PC-3 (cell line): ENCODE results near the gene ARHGAP4. TPM values are rescaled to one million over a fixed set of nuclear protein-coding genes. Genes with fewer than 3 reads are reported as not detected.

ENCODE experiments used
- ATAC-seq: fragments of 200-7000 bp; cut with Tn5 transposase; 2 replicates; pipeline ENCODE4 v1.9.1; 2020; ENCODE audit warnings: mild to moderate bottlenecking, moderate library complexity
- BruUV-seq: library from RNA; stranded (reverse); fragments of 400-500 nt; replicated peaks from 2 replicates; lab custom pipeline; 2021; lab: Mats Ljungman, UMichigan
- CTCF ChIA-PET: fragments of 300-600 bp; sonication (Branson Sonifier 250); formaldehyde crosslinking; loops from one replicate; lab custom pipeline; 2022; ENCODE audit warnings: antibody characterized with exemption; lab: Charles Lee
- POLR2A ChIA-PET: fragments of 300-600 bp; sonication (Branson Sonifier 250); formaldehyde crosslinking; loops from one replicate; lab custom pipeline; 2022; ENCODE audit warnings: antibody characterized with exemption; ENCODE audit not compliant: unreplicated experiment; lab: Charles Lee
- DNase-seq: peaks from one replicate; pipeline ENCODE4 v3.0.0-alpha.2; 2015
- H2AFZ ChIP-seq: fragments of 300-600 bp; sonication (generic); 2 replicates; pipeline ENCODE4 v1.6.0; 2016; ENCODE audit warnings: antibody characterized with exemption, low read length
- H3F3A ChIP-seq: fragments of 300-600 bp; sonication (generic); one replicate; pipeline ENCODE4 v1.6.0; 2017; ENCODE audit warnings: antibody characterized with exemption, low read length, control low read depth, mild to moderate bottlenecking; ENCODE audit not compliant: unreplicated experiment
- H3K27ac ChIP-seq: fragments of 300-600 bp; sonication (generic); 2 replicates; pipeline ENCODE4 v1.5.1; 2016; ENCODE audit warnings: mild to moderate bottlenecking, low read length
- H3K27me3 ChIP-seq: fragments of 300-600 bp; sonication (generic); 2 replicates; pipeline ENCODE4 v1.6.1; 2016; ENCODE audit warnings: low read length, mixed read lengths
- H3K36me3 ChIP-seq: fragments of 300-600 bp; sonication (generic); 2 replicates; pipeline ENCODE4 v1.6.1; 2016; ENCODE audit warnings: low read depth, mixed run types, low read length, mixed read lengths
- H3K4me1 ChIP-seq: fragments of 300-600 bp; sonication (generic); 2 replicates; pipeline ENCODE4 v1.5.1; 2016; ENCODE audit warnings: low read length; ENCODE audit not compliant: insufficient read depth
- H3K4me2 ChIP-seq: fragments of 300-600 bp; sonication (generic); 2 replicates; pipeline ENCODE4 v1.6.0; 2016; ENCODE audit warnings: low read length
- H3K4me3 ChIP-seq: fragments of 300-600 bp; sonication (generic); 2 replicates; pipeline ENCODE4 v1.5.1; 2016; ENCODE audit warnings: mild to moderate bottlenecking, low read length, mixed read lengths
- H3K79me2 ChIP-seq: fragments of 300-600 bp; sonication (generic); 2 replicates; pipeline ENCODE4 v1.6.1; 2017; ENCODE audit warnings: low read length, mixed read lengths
- H3K9ac ChIP-seq: fragments of 300-600 bp; sonication (generic); 2 replicates; pipeline ENCODE4 v1.6.0; 2016; ENCODE audit warnings: mild to moderate bottlenecking, low read length
- H3K9me2 ChIP-seq: fragments of 300-600 bp; sonication (generic); replicated peaks from 2 replicates; pipeline ENCODE4 v1.6.1; 2016; ENCODE audit warnings: mixed run types, low read length, mixed read lengths
- H3K9me3 ChIP-seq: fragments of 300-600 bp; sonication (generic); 2 replicates; pipeline ENCODE4 v1.6.1; 2016; ENCODE audit warnings: low read length, mixed read lengths
- H4K20me1 ChIP-seq: fragments of 300-600 bp; sonication (generic); 2 replicates; pipeline ENCODE4 v1.6.1; 2016; ENCODE audit warnings: low read length, mixed read lengths
- CTCF ChIP-seq: fragments of 300-600 bp; sonication (generic); conservative IDR thresholded peaks from 2 replicates; pipeline ENCODE4 v1.5.1; 2017; ENCODE audit warnings: antibody characterized with exemption, low read depth, mild to moderate bottlenecking, low read length
- EZH2 ChIP-seq: fragments of 300-600 bp; sonication (generic); IDR thresholded peaks from one replicate; pipeline ENCODE4 v1.6.1; 2017; ENCODE audit warnings: antibody characterized with exemption, mild to moderate bottlenecking, low read length; ENCODE audit not compliant: unreplicated experiment
- EZH2phosphoT487 ChIP-seq: fragments of 300-600 bp; sonication (generic); IDR thresholded peaks from 2 replicates; pipeline ENCODE4 v1.6.1; 2018; ENCODE audit warnings: mild to moderate bottlenecking, antibody characterized with exemption, low read length, borderline replicate concordance
- intact Hi-C: fragments of 100-400 bp; cut with micrococcal nuclease; formaldehyde crosslinking; loops from 2 replicates; pipeline ENCODE4 v1.9.0; 2023
- total RNA-seq: library from RNA; depleted of rRNA; stranded (reverse); fragments of >200 nt; gene quantifications from 2 replicates; pipeline ENCODE4 v1.2.3, GENCODE V29; 2014

The ARHGAP4 gene
- total RNA-seq, 1 experiment from 2014 or later = 4.6 TPM

- H3K4me3 ChIP-seq = no peak overlapping the region
- no TSS peak for BruUV-seq
- H3K4me2 ChIP-seq = no peak overlapping the region
- H3K4me1 ChIP-seq = peaks cover 26% of the 10 kb centered on the region
- no peak overlapping the region for H2AFZ ChIP-seq
- TF ChIP-seq EZH2 (no peak), CTCF (no peak), EZH2phosphoT487 (no peak)
- CTCF ChIA-PET = no interaction called here
- H3K36me3 ChIP-seq = peaks cover 11% of the 10 kb centered on the region
- ATAC-seq (no peak), DNase-seq (no peak)
- H3K9ac ChIP-seq = no peak overlapping the region
- no peaks in the 10 kb centered on the region for H4K20me1 ChIP-seq
- intact Hi-C loops = no loop called here
- H3K79me2 ChIP-seq = peaks cover 32% of the 10 kb centered on the region
- H3K27me3 ChIP-seq = no peaks in the 10 kb centered on the region
- no peaks in the 10 kb centered on the region for H3K9me3 ChIP-seq
- POLR2A ChIA-PET = no interaction called here
- no peak overlapping the region for H3K27ac ChIP-seq
- no peaks in the 10 kb centered on the region for H3K9me2 ChIP-seq
- no peaks in the 10 kb centered on the region for H3F3A ChIP-seq
Measured at GRCh38 chrX:153930011-153930910, 4.2 kb upstream of the ARHGAP4 start.

GRCh38 chrX:153929576-153929975 lies 3.5 kb upstream of the ARHGAP4 start:
- TF ChIP-seq EZH2phosphoT487 (no peak), EZH2 (no peak), CTCF (no peak)
- no peak overlapping the region for H3K4me3 ChIP-seq
- no peak overlapping the region for H2AFZ ChIP-seq
- no TSS peak for BruUV-seq
- DNase-seq (no peak), ATAC-seq (no peak)
- peaks cover 26% of the 10 kb centered on the region for H3K4me1 ChIP-seq
- H4K20me1 ChIP-seq = no peaks in the 10 kb centered on the region
- H3K79me2 ChIP-seq = peaks cover 31% of the 10 kb centered on the region
- no peak overlapping the region for H3K9ac ChIP-seq
- no peak overlapping the region for H3K27ac ChIP-seq
- H3K27me3 ChIP-seq = no peaks in the 10 kb centered on the region
- no peak overlapping the region for H3K4me2 ChIP-seq
- H3F3A ChIP-seq = no peaks in the 10 kb centered on the region
- ChIA-PET CTCF (no interaction called here), POLR2A (no interaction called here)
- intact Hi-C loops = loop anchor here (2.0 to 5.0 kb wide), 3 partner anchors 17 to 167 kb away; partner anchors contain the start of genes HCFC1 and PLXNB3
- no peaks in the 10 kb centered on the region for H3K9me3 ChIP-seq
- peaks cover 11% of the 10 kb centered on the region for H3K36me3 ChIP-seq
- H3K9me2 ChIP-seq = no peaks in the 10 kb centered on the region
